HS-27A (cell line): ENCODE measurements around the gene SEPTIN2.
A peak's percentile ranks its signal among the peaks of the same experiment; 100 is the strongest.
"Not testable (repeated sequence)": the region's sequence is repeated elsewhere in the genome, so short reads cannot be mapped to it uniquely, and the experiment has no call there.

ENCODE experiments used
- DNase-seq: peaks from one replicate; pipeline ENCODE4 v3.0.0-alpha.2; 2012; ENCODE audit warnings: low read depth, missing footprints

The SEPTIN2 gene

DNA sequence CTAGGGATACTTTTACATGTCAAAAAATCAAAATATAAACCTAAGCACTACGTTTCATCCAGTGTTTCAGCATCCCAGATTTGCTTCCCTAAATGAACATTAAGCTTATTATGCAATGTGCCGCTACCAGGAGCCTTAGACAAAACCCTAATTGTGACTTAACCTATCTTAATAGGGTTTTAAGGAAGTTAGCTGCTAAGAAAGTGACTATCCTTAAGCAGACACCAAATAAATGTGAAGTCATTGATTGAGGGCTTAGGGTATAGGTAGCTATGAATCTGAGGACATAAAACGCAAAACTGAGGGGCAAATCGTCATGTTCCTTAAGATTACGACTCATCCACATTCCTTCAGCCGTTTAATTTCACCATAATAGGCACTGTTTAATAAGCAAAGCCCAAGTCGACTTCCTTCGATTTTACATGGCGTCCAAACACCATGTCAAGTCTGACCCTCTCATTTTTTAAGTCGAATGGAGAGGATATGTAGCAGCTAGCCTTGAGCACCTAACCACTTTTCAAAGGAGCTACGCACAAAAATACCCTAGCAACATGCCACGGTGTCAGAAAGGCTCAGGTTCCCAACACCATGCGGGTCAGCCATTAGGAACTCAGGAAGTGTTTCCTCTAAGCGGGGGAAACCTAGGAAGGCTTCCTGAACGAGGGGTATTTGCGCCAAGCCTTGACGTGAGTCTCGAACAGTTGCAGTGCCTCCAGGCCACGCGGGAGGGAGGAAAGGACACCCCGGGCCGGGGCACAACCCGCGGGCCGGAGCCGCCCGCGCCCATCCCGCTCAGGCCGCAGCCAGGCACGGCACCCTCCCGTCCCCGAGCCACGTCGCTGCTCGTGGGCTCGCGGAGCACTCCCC lies 1.3 kb upstream of the SEPTIN2 start:
- no peak for DNase-seq

GRCh38 chr2:241315093-241315878 lies 439 bp upstream of the SEPTIN2 start, which contains the start of gene HDLBP:
Gene HDLBP, minus strand, starts transcription at chr2:241315672. Its CDS starts 48,803 bp downstream, at chr2:241266869.
- DNase-seq = peak; percentile 64

DNA sequence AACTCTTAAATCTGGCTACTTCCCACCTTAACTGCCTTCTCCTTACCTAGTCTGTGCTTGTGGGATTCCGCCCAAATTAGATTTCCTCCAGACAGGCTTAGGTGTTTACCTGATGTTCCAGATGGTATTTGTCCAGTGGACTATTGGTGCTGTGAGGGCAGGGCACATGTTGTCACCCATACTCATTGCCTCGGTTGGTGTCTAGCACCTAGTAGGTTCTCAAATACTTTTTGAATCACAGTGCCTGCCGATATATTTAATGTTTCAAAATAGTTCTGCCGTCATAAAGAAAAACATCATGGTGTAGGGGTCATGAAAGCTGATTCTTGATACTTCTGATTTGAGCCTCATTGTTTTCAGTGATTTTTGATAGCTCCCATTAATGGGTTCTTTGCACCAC lies 1.1 kb downstream of the SEPTIN2 start:
- DNase-seq = no peak

DNA sequence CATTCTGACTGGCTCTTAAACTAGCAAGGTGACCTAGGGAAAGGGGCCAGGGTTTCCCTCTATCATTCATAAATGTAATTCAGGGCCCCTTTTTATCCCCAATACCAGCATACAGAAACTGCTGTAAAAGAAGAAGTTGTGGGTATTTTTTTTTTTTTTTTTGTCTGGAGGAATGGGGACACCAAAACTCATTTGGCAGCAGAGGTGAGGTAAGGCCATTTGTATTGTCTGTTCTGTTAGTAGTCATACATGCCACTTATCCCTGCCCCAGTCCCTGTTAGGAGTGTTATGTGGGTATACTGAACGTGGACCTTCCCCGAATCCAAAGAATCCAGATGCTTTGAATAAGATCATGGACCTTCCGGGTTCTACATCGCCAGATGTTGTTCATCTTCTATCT lies 1.7 kb downstream of the SEPTIN2 start:
- DNase-seq = no peak

DNA sequence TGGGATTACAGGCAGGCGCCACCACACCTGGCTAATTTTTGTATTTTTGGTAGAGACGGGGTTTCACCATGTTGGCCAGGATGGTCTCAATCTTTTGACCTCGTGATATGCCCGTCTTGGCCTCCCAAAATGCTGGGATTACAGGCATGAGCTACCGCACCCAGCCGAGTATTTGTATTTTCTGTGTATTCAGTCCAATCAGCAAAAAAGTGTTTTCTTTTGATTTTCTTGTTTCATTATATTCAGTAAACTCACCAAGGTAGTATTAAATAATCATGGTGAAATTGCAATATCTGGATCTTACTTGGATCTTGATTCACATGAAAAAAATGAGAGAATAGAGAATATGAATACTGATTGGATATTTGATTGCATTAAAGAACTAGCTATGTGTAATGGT lies 3.1 kb downstream of the SEPTIN2 start:
- not testable (repeated sequence) for DNase-seq

- no peak for DNase-seq
Observed at GRCh38 chr2:241320394-241320793, 4.7 kb downstream of the SEPTIN2 start.

- no peak for DNase-seq
Observed at GRCh38 chr2:241321033-241321432, 5.3 kb downstream of the SEPTIN2 start.

- DNase-seq = no peak
Observed at GRCh38 chr2:241321886-241322285, 6.2 kb downstream of the SEPTIN2 start.

DNA sequence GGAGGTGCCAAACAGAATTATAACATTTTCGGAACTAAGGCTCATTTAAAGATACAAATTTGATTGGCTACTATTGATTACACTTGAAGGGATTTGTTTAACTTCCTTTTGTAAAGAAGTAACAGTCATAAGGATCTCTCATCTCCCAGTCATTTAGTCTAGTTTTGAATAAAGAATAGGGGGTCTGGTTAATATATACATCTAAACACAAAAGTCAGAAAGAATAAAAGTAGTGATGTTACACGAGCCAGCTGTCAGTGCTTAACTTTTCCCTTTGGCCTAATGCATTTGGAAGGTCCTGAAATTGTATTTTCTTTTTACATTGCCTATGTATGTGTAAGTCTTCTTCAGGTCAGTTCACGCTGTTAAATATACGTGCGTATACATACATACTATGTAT lies 8.1 kb downstream of the SEPTIN2 start:
- no peak for DNase-seq

DNA sequence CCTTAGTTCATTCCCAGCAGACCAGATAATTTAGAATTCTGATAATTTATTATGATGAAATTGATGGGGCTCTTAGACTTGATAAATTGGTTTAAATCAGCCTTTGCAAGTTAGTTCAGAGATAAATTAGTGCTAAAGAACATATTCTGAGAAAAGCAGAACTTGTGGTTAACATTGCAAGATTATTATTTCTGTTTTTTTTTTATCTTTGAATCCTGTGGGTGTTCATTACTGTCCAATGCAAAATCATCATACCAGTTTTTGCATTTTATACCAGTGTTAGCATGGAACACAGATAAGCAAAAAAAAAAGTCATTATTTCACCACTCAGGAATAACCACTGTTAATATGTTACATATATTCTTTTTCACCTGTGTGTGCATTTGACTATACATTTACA lies 9.1 kb downstream of the SEPTIN2 start:
- DNase-seq = no peak

DNA sequence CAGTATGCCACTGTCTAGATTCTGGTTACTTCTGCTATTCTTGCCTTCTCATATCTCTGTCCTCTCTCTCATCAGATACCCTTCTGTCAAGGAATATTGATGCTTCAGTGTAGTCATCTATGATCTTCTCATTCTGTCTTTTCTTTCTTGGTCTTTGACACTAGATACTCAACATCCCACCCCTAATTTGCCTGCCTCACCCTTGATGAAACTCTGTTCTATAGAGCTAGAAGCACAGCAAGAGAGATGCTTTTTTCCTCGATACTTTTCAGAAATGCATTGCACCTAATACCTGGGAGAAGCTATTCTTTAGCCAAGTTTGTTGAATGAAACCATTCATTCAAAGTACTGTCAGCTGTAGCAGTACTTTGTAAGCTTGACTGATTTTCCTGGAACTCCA lies 9.5 kb downstream of the SEPTIN2 start:
- no peak for DNase-seq

DNA sequence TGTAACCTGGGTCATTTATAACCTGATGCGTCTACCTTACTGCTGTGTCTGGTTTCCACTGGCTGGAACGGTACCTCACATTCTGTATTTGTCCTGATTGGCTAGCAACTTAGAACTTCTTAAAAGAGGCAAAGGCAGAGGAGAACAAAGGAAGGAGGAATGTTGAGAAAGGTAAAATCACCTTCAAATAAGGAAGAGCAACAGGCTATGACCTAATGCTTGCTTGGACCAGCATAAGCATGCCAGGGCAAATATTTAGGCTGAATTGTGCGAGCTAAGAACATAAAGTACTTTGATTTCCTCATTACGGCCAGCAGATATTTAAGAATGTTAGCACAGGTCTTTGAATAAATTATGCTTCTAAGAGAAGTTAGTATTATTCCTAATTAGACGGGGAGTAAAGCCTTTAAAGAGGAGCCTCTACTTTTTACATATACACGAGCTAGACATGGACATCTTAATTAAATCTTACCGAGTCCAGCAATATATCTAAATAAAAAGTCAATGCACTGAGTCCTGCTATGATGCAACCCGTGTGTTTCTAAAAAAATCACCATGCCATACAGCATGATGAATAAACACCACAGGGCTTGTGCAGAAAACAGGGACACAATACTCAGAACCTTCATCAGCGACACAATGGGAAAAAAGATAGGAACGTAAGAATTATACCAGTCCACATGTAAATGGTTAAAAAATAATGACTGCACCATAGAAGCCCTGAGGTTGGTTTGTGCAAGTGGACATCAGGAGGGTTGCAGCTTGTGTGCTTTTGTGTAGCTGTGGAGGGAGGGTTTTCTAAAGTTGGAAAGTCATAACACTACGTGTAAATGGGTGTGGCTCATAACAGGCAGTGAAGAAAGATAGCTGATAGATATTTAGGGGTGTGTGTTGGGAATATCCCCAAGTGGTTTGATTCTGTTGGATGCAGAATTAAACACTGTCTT lies 14.2 kb downstream of the SEPTIN2 start:
- no peak for DNase-seq

DNA sequence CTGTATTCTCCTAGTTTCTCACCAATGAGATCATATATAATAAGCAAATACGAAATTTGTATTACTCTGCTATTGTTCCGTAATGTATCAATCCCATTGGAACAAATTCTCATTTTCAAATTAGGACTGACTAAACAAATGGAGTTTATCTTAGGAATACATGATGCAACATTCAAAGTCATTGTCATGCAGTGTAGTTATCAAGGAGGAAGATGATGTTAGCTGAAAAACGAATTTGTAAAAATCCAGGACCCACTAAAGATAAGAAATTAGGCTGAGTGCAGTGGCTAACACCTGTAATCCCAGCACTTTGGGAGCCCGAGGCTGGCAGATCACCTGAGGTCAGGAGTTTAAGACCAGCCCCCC lies 14.9 kb downstream of the SEPTIN2 start:
- DNase-seq = no peak

GRCh38 chr2:241334813-241335212 lies 19.1 kb downstream of the SEPTIN2 start:
- no peak for DNase-seq

GRCh38 chr2:241339839-241340630 lies 24.3 kb downstream of the SEPTIN2 start:
- no peak for DNase-seq

GRCh38 chr2:241340631-241341163 lies 25.0 kb downstream of the SEPTIN2 start:
- no peak for DNase-seq

- no peak for DNase-seq
Observed at GRCh38 chr2:241344925-241345651, 29.4 kb downstream of the SEPTIN2 start.

DNA sequence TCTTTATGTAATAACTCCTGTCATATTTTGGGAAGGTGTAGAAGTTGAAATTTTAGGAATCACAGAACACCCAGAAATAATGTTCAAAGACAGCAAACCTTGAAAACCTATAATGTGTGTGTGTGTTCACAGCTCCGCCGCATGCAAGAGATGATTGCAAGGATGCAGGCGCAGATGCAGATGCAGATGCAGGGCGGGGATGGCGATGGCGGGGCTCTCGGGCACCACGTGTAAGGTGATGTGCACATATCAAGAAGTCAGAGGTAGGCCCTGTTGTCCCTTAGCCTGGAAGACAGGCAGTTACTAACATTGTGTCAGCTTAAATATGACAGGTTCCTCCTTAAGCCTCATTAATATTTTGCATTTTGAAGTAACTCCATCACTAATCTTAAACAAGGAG lies 34.2 kb downstream of the SEPTIN2 start:
- no peak for DNase-seq

- no peak for DNase-seq
Observed at GRCh38 chr2:241350530-241350877, 34.8 kb downstream of the SEPTIN2 start.

GRCh38 chr2:241350878-241351639 lies 35.3 kb downstream of the SEPTIN2 start:
- DNase-seq = no peak
